ENCODE measurements around the gene ARID4B. TPM values are rescaled to one million over a fixed set of nuclear protein-coding genes. Genes with fewer than 3 reads are reported as not detected.
"Not testable (repeated sequence)": the region's sequence is repeated elsewhere in the genome, so short reads cannot be mapped to it uniquely, and the experiment has no call there.

The ARID4B gene
- polyA plus RNA-seq, 5 donors = 30.8 to 56.4 (median 53.5) TPM

- DNase-seq = no peak
These were observed 1.3 kb upstream of the ARID4B start for GRCh38 chr1:235329139-235329902.

DNA sequence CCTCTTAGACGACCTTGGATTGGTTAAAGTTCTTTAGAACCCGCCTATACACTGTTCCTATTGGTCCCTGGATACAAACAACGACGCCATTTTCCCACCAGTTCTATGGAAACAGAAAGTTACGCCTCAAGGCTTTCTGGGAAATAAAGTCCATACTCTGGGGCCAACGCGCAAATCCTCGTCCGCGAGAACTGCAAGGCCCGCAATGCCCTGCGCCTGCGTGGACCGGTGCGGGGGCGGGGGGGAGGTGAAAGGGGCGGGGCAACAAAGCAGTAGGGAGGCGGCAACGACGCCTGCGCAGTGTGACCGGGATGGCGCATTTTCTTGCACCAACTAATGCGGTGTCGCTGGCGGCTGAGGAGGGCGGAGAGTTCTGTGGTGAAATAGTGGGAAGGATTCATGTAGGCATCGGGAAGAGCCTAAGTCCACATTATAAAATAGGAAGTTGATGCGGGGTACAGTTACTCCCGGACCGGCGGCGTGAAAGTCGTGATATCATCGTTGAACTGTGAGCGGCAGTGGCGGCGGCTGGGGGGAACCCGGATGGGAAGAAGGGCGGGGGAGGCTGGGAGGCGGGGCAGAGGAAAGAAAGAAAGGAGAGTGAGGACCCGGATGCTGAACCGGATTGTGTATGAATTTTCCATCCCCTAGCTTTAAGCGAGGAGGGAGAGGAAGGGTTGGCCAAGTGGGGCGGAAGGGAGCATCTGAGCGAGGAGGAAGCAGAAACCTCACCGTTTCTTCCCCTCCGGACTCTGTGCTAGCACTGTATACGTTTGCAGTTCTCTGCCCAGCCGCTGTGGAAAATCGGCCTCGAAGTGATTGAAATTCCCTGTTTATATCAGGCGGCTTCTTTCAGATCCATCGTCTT, 526 bp upstream of the ARID4B start, which contains the start of gene GGPS1:
Gene GGPS1, plus strand, starts transcription at position 300 of the 868 bp plus-strand sequence. CDS start 6,695 bp downstream, outside the sequence.
- peak; percentile 99 for DNase-seq

- peak; percentile 15 to 32 for DNase-seq
These were observed 1.0 kb downstream of the ARID4B start for GRCh38 chr1:235326719-235327558.

GRCh38 chr1:235325854-235326253, 2.1 kb downstream of the ARID4B start:
- no peak for DNase-seq

DNA sequence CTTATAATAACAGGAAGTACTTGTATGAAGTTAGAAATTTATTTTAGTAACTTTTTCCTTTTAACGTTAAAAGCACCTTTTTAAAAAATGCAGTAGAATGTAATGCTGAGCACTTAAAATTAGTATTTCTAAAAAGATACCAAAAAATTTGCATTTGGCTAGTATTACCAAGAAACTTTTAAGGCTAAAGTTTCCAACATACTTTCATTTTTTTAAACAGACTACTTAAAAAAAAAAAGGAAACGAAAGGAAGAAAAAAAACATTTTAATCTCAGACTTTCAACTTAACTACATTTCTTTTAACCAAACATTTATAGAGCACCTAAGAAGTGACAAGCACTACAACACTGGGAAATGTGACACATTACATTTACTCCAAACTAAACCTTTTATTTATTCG, 2.8 kb downstream of the ARID4B start:
- no peak for DNase-seq

GRCh38 chr1:235324296-235324695, 3.7 kb downstream of the ARID4B start:
- no peak for DNase-seq

DNA sequence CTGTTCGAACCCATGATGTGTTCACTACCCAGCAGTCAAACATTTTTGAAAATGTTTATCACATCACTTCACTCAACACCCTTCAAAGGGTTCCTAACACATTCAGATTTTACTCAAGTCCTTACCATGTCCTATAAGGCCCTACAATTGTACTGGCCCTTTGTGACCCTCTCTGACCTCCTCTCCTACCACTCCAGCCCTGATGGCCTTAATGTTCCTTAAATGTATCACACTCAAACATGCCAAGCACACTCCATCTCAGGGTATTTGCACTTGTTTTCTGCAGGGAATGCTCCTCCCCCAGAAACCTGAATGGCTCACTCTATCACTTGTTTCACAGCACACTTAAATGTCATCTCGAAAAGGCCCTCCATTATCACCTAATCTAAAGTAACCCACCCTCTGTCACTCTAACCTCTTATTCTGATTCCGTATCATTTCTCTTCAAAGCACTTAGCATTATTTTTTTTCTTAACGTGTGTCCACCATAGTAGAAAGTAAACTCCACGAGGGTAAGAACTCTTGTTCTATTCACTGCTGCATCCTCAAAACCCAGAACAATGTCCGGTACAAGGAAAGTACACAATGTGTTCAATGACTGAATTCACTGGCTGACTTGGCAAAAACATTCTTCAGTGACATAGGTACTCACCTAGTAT, 7.3 kb downstream of the ARID4B start:
- DNase-seq = no peak

DNA sequence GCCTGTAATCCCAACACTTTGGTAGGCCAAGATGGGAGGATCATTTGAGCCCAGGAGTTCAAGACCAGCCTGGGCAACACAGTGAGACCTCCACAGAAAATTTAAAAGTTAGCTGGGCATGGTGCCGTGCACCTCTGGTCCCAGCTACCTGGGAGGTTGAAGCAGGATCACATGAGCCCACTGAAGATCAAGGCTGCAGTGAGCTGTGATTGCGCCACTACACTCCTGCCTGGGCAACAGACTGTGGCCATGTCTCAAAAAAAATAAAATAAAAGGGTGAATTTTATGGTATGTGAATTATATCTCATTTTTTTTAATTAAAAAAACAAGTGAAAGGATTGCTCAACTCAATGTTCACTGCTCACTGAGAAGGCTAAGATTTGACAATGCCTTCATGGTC, 8.7 kb downstream of the ARID4B start:
- DNase-seq = no peak

GRCh38 chr1:235317168-235317567, 10.8 kb downstream of the ARID4B start:
- DNase-seq = no peak

GRCh38 chr1:235315735-235316134, 12.2 kb downstream of the ARID4B start:
- DNase-seq = no peak

DNA sequence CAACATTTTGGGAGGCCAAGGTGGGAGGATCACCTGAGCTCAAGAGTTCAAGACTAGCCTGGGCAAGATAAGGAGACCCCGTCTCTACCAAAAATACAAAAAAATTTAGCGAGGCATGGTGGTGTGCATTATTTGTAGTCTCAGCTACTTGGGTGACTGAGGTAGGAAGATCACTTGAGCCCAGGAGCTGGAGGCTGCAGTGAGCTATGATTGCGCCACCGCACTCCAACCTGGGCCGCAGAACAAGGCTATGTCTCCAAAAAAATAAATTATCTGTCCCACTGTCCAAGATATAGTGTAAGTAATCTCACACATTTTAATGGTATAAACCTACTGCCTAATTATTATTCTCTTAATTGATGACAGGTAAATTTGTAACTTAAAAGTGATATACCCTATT, 12.8 kb downstream of the ARID4B start:
- DNase-seq = no peak

DNA sequence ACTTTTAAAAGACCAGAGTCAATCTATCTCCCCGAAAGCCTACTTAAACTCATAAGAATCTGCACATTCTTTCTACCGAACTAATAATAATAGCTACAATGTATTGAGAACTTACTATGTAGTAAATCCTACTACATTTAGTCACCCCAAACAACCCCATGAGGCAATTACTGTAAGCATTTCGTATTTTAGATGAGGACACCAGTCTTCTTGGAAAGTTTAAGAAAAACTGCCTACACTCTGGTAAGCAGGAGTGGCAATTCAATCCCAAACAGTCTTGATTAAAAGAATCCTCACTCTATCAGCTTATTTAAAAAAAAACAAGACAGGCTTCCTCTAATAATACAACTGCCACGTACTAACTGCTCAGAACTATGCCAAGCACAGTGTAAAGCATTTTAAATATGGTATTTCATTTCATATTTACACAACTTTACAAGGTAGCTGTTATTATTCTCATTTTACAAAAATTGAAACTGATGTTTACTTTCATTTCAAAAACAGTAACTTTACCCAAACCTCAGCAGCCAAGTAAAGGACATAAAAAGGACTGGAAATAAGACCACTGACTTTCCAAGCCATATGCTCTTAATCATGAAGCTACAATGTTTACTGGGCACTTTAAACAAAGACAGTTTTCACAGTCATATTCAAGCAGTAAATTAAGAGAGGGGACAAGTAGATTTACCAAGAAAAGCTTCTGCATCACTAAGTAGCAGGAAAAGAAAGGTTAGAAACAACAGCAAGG, 13.9 kb downstream of the ARID4B start:
- no peak for DNase-seq

DNA sequence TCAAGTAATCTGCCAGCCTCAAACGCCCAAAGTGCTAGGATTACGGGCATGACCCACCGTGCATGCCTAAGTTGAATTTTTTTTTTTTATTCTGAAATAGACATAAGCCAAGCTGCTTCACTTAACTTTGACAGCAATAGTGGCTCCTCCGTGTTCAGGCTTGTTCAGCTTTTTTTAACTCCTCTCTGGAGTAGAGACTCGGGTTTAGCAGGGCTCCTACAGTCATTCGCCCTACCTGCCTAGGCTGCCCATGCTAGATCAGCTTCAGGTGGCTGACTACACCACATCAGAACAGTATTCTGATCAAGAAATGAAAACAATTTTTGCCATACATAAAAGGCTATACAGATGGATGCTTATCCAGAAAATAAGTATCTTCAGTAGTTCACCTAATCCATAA, 14.7 kb downstream of the ARID4B start:
- no peak for DNase-seq

DNA sequence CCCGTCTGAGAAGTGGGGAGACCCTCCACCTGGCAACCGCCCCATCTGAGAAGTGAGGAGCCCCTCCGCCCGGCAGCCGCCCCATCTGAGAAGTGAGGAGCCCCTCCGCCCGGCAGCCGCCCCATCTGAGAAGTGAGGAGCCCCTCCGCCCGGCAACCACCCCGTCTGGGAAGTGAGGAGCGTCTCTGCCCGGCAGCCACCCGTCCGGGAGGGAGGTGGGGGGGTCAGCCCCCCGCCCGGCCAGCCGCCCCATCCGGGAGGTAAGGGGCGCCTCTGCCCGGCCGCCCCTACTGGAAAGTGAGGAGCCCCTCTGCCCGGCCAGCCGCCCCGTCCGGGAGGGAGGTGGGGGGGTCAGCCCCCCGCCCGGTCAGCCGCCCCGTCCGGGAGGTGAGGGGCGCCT, 18.8 kb downstream of the ARID4B start:
- DNase-seq = not testable (repeated sequence)

- no peak for DNase-seq
These were observed 20.5 kb downstream of the ARID4B start for GRCh38 chr1:235307158-235308124.

DNA sequence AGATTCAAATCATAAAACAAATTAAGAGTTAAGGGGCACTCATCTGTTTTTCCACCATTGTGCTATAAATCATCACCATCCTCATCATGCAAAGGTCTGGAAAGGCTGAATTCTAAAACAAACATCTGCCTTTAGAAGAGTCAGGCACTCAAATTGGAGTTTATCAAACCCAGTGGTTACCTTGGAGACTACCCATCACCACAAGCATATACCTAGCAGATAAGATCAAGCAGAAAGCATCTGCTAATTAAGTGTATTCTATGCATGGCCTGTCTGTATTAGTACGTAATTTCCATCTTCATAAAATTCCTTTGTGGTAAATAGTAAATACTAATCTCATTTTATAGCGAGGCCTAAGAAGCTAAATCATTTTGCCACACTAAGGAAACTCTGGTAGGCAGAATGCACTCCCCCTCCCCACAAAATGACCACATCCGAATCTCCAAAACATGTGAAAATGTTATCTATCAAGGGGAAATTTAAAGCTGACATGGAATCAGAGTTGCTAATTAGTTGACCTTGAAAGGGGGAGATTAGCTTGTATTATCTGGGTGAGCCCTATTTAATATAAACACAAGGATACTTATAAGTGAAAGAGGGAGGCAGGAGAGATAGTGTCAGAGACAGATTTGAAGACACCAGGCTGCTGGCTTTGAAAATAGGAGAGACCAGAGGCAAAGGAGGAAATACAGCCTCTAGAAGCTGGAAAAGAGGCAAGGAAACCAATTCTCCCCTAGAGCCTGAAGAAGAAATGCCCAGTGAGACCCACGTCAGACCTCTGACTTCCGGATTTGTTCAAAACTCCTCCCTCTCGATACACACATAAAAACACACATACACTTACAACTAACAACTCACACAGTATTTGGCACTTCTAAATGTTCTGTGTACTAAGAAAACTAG, 23.2 kb downstream of the ARID4B start:
- no peak for DNase-seq

- DNase-seq = no peak
These were observed 25.8 kb downstream of the ARID4B start for GRCh38 chr1:235302143-235302542.

DNA sequence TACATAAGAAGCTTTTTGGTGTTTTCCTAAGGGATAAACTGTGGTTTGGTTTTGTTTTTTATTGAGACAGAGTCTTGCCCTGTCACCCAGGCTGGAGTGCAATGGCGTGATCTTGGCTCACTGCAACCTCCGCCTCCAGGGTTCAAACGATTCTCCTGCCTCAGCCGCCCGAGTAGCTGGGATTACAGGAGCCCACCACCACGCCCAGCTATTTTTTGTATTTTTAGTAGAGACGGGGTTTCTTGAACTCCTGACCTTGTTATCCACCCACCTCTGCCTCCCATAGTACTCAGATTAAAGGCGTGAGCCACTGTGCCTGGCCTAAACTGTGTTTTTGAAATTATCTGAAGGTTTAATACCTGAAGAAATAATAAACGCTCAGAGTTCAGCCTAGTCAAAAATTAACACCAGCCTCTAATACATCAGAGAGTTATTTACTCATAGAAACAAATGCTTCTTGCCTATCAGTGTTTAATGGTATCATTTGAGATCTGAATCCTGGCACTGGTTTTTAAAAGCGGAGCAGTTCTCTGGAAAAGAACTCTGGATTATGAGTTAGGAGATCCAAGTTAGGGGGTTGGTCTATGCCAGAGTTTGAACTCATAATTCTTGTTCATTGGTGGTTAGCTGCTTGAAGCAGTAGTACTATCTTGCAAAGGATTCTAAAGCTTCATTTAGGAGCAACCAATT, 28.7 kb downstream of the ARID4B start:
- no peak for DNase-seq
